ENCODE data around the gene CAPN5.
"Not testable (repeated sequence)": the region's sequence is repeated elsewhere in the genome, so short reads cannot be mapped to it uniquely, and the experiment has no call there.

- not testable (repeated sequence) for TF ChIP-seq CTCF (conservative IDR thresholded peaks at IDR 0.05 in 1 of 2, IDR thresholded peaks at IDR 0.05 in 1 of 2; ENCODE audit: low read depth in 1 of 2, low read length in 2 of 2); EZH2 (IDR thresholded peaks at IDR 0.05; ENCODE audit: low read length, missing control alignments)
These were observed 48.3 kb upstream of the CAPN5 start for GRCh38 chr11:77018396-77018924.

Measured in fibroblast of lung (primary cell).